Vagina (tissue), 2 donors: Measurements from ENCODE around the gene CPM.

Experiments used
- CTCF ChIP-seq, 3 experiments: fragments of 450-650 bp in 2 of 3; fragments of 200-600 bp in 1 of 3; sonication (generic) in 1 of 3; IDR thresholded peaks; one replicate each; pipeline ENCODE4 v1.5.1; 2017 to 2019; ENCODE audit warnings: antibody characterized with exemption in 3 of 3, mild to moderate bottlenecking in 2 of 3, moderate library complexity in 2 of 3
- POLR2A ChIP-seq, 2 donors: fragments of 450-650 bp; IDR thresholded peaks; one replicate each; pipeline ENCODE4 v1.6.1; 2017; ENCODE audit warnings: antibody characterized with exemption in 2 of 2, mild to moderate bottlenecking in 2 of 2, moderate library complexity in 2 of 2
- POLR2AphosphoS5 ChIP-seq, 2 donors: sonication (generic); formaldehyde crosslinking; IDR thresholded peaks; one replicate each; pipeline ENCODE4 v1.9.0; 2017; ENCODE audit warnings: antibody characterized with exemption in 2 of 2, mild to moderate bottlenecking in 2 of 2, low read depth in 1 of 2; ENCODE audit not compliant: insufficient read depth in 1 of 2

GRCh38 chr12:68867606-68868005, 65.4 kb downstream of the CPM start:
- TF ChIP-seq CTCF (IDR thresholded peaks at IDR 0.05) (no peak), POLR2A (IDR thresholded peaks at IDR 0.05) (no peak), POLR2AphosphoS5 (IDR thresholded peaks at IDR 0.05; ENCODE audit: insufficient read depth in 1 of 2, low read depth in 1 of 2) (no peak)
